IMR-90 (cell line): ENCODE results near the gene PLSCR3.

ENCODE experiments used
- CEBPB ChIP-seq: IDR thresholded peaks from 2 replicates; pipeline ENCODE4 v1.6.1; 2012; ENCODE audit warnings: low read depth, low read length, improper control_type of control experiment
- CHD1 ChIP-seq: IDR thresholded peaks from 2 replicates; pipeline ENCODE4 v1.6.1; 2012; ENCODE audit warnings: low read depth, low read length, improper control_type of control experiment
- ELK1 ChIP-seq: fragments of 150-350 bp; IDR thresholded peaks from 2 replicates; pipeline ENCODE4 v1.6.1; 2016; ENCODE audit warnings: low read depth, mild to moderate bottlenecking, low read length, moderate library complexity, borderline replicate concordance
- FOS ChIP-seq: fragments of 150-350 bp; IDR thresholded peaks from 2 replicates; pipeline ENCODE4 v1.6.1; 2016; ENCODE audit warnings: low read depth, low read length
- MAZ ChIP-seq: IDR thresholded peaks from 2 replicates; pipeline ENCODE4 v1.6.1; 2012; ENCODE audit warnings: low read depth, mild to moderate bottlenecking, low read length, improper control_type of control experiment, moderate library complexity, borderline replicate concordance
- POLR2A ChIP-seq: IDR thresholded peaks from 2 replicates; pipeline ENCODE4 v1.6.1; 2012; ENCODE audit warnings: mild to moderate bottlenecking, low read depth, low read length
- RAD21 ChIP-seq: IDR thresholded peaks from 2 replicates; pipeline ENCODE4 v1.6.1; 2012; ENCODE audit warnings: low read length, improper control_type of control experiment
- RFX5 ChIP-seq: IDR thresholded peaks from 2 replicates; pipeline ENCODE4 v1.8.0; 2012; ENCODE audit warnings: low read depth, mild to moderate bottlenecking, low read length, moderate library complexity
- TF ChIP-seq, protein P1 (sequence below): conservative IDR thresholded peaks from 2 replicates; pipeline ENCODE4 v1.5.1; 2012; ENCODE audit warnings: mild to moderate bottlenecking, low read depth, low read length, improper control_type of control experiment

DNA sequence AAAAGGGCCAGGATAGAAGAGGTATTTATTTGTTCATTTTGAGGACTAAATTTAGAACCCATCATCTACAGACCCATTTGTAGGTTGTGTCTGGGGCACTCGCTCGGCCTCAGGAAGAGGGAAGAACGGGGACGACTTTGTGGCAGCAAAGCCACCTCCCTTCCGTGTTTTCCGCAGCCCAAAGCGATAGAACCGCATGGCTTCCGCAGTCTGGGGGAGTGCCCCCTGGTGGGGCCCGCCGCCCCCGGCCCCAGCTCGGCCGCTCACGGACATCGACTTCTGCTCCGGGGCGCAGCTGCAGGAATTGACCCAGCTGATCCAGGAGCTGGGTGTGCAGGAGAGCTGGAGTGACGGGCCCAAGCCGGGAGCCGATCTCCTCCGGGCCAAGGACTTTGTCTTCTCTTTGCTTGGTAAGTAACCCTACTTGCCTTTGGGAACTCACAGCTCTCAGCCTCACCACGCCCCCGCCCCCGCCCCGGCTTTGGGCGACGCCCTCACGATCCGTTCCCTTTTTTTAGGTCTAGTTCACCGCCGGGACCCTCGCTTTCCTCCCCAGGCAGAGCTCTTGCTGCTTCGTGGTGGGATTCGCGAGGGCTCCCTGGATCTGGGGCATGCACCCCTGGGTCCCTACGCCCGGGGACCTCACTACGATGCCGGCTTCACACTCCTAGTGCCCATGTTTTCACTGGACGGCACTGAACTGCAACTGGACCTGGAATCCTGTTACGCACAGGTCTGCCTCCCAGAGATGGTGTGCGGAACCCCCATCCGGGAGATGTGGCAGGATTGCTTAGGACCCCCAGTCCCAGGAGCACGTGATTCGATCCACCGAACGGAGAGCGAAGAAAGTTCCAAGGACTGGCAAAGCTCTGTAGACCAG is 41.6 kb upstream of the PLSCR3 start:
- TF ChIP-seq POLR2A (no peak), ELK1 (no peak), MAZ (no peak), CHD1 (no peak), RAD21 (no peak), RFX5 (no peak), FOS (no peak), CEBPB (no peak)
- TF ChIP-seq, protein P1, sequence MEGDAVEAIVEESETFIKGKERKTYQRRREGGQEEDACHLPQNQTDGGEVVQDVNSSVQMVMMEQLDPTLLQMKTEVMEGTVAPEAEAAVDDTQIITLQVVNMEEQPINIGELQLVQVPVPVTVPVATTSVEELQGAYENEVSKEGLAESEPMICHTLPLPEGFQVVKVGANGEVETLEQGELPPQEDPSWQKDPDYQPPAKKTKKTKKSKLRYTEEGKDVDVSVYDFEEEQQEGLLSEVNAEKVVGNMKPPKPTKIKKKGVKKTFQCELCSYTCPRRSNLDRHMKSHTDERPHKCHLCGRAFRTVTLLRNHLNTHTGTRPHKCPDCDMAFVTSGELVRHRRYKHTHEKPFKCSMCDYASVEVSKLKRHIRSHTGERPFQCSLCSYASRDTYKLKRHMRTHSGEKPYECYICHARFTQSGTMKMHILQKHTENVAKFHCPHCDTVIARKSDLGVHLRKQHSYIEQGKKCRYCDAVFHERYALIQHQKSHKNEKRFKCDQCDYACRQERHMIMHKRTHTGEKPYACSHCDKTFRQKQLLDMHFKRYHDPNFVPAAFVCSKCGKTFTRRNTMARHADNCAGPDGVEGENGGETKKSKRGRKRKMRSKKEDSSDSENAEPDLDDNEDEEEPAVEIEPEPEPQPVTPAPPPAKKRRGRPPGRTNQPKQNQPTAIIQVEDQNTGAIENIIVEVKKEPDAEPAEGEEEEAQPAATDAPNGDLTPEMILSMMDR = 0 out of 2 replicates have a peak, but pooled peaks have one; percentile 8
